Coronary artery (tissue), 2 donors: Measurements from ENCODE around the gene TNFAIP8L3.

Experiments used
- DNase-seq: peaks from one replicate; pipeline ENCODE4 v3.0.0-alpha.2; 2017; ENCODE audit warnings: low spot score
- H3K27ac ChIP-seq, 2 donors: fragments of 200-600 bp; sonication (generic); one replicate each; pipeline ENCODE4 v1.5.1; 2016 to 2019
- H3K4me3 ChIP-seq: fragments of 200-600 bp; sonication (generic); 2 replicates; pipeline ENCODE4 v1.5.1; 2016; ENCODE audit warnings: mild to moderate bottlenecking, moderate library complexity
- CTCF ChIP-seq: fragments of 200-600 bp; sonication (generic); IDR thresholded peaks from one replicate; pipeline ENCODE4 v1.5.1; 2019; ENCODE audit warnings: antibody characterized with exemption

TNFAIP8L3 gene

GRCh38 chr15:51075826-51076523, 18.7 kb downstream of the TNFAIP8L3 start:
- Histone ChIP-seq H3K27ac (peak overlapping the region; percentile 50 to 83), H3K4me3 (no peak overlapping the region)
- no peak for TF ChIP-seq CTCF
- no peak for DNase-seq

- H3K4me3 ChIP-seq: peak overlapping the region; percentile 32
- no peak for DNase-seq
These were observed 19.3 kb downstream of the TNFAIP8L3 start for GRCh38 chr15:51075364-51075763.

GRCh38 chr15:51074926-51075325, 19.8 kb downstream of the TNFAIP8L3 start:
- no peak for DNase-seq
- TF ChIP-seq CTCF: no peak
- peak overlapping the region; percentile 50 to 83 for H3K27ac ChIP-seq
- peak overlapping the region; percentile 32 for H3K4me3 ChIP-seq

More at GRCh38 chr15:51075364-51075763, 19.3 kb downstream of the TNFAIP8L3 start:
- TF ChIP-seq CTCF: no peak
- H3K27ac ChIP-seq: peak overlapping the region; percentile 50 to 83

GRCh38 chr15:51071578-51071977, 23.1 kb downstream of the TNFAIP8L3 start:
- no peak for DNase-seq
- Histone ChIP-seq H3K4me3 (no peak overlapping the region), H3K27ac (no peak overlapping the region)
- no peak for TF ChIP-seq CTCF

GRCh38 chr15:51069983-51070382, 24.7 kb downstream of the TNFAIP8L3 start:
- H3K27ac ChIP-seq: no peak overlapping the region
- no peak for DNase-seq
- H3K4me3 ChIP-seq: no peak overlapping the region
- TF ChIP-seq CTCF: no peak

- H3K4me3 ChIP-seq: no peak overlapping the region
- no peak overlapping the region for H3K27ac ChIP-seq
- no peak for TF ChIP-seq CTCF
- no peak for DNase-seq
These were observed 27.2 kb downstream of the TNFAIP8L3 start for GRCh38 chr15:51067510-51067909.

- no peak for TF ChIP-seq CTCF
- no peak overlapping the region for H3K27ac ChIP-seq
- no peak overlapping the region for H3K4me3 ChIP-seq
- DNase-seq: no peak
These were observed 28.9 kb downstream of the TNFAIP8L3 start for GRCh38 chr15:51065781-51066180.
